ENCODE measurements around the gene MIOX. TPM values are rescaled to one million over a fixed set of nuclear protein-coding genes. Genes with fewer than 3 reads are reported as not detected.
A peak's percentile ranks its signal among the peaks of the same experiment; 100 is the strongest.

MIOX gene
- total and polyA plus RNA-seq, 2 of the 13 experiments (the other 11 are each of a cell fraction or from before 2014, with no cell fraction given) = 1.5 to 2.9 TPM

DNA sequence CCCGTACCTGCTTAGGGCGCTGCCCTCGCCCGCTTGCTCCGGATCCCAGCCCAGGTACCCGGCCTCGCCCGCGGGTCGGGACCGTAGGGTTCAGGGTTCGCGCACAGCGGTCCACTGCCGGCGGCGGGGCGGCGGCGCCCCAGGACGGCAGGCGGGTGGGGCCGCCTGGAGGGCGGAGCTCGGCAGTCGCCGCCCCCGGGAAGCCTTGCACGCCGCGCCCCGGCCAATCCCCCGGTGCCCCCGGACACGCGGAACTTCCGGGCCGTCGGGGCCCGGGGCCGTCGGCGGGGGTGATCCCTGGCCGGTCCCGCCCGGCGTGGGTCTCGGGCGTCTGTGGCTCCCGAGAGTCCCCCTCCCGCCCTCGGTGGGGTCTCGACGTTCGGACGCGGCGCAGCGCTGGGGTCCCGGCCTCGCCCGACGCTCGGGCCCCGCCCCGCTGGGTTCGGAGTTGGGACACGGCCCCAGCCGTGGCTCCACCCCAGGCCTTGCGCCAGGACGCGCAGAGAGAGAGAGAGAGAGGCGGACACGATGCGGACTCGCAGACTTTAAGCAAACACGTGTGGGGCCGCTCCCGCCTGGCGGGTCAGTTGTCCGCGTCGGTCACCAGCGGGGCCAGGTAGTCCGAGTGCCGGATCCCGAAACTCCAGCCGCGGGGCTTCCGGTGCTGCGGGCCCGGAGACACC is 43.4 kb downstream of the MIOX start, which contains the start of gene TYMP (continued):
- no peak for TF ChIP-seq REST (IDR thresholded peaks at IDR 0.05; ENCODE audit: borderline replicate concordance in 1 of 2, low read depth in 1 of 2, low read length in 2 of 2)
- no peak for TF ChIP-seq ZNF350 (CRISPR knock-in tag; IDR thresholded peaks at IDR 0.05; ENCODE audit: borderline replicate concordance, low read depth)
- TF ChIP-seq TSC22D2 (CRISPR knock-in tag; IDR thresholded peaks at IDR 0.05; ENCODE audit: borderline replicate concordance) = peak; percentile 66; the same call in 1 of the 2 replicates
- no peak for TF ChIP-seq ZNF747 (CRISPR knock-in tag; IDR thresholded peaks at IDR 0.05; ENCODE audit: borderline replicate concordance)
- TF ChIP-seq HOXA5 (CRISPR knock-in tag; IDR thresholded peaks at IDR 0.05) = 0 out of 2 replicates have a peak, but pooled peaks have one; percentile 20
- TF ChIP-seq GATA4 (IDR thresholded peaks at IDR 0.05; ENCODE audit: borderline replicate concordance, low read depth) = no peak
- TF ChIP-seq ZNF83 (CRISPR knock-in tag; IDR thresholded peaks at IDR 0.05; ENCODE audit: borderline replicate concordance) = no peak
- TF ChIP-seq GLI4 (CRISPR knock-in tag; IDR thresholded peaks at IDR 0.05; ENCODE audit: borderline replicate concordance) = no peak
- TF ChIP-seq EZH2 (conservative IDR thresholded peaks at IDR 0.05; ENCODE audit: low read depth, low read length) = no peak
- TF ChIP-seq TARDBP (CRISPR knock-in tag; IDR thresholded peaks at IDR 0.05) = peak; percentile 15; the same call in 1 of the 2 replicates
- TF ChIP-seq NONO (IDR thresholded peaks at IDR 0.05) = no peak
- 0 out of 2 replicates have a peak, but pooled peaks have one; percentile 58 for TF ChIP-seq NONO (CRISPR knock-in tag; conservative IDR thresholded peaks at IDR 0.05)
- peak; percentile 70 for TF ChIP-seq KDM2A (CRISPR knock-in tag; IDR thresholded peaks at IDR 0.05; ENCODE audit: borderline replicate concordance, low read depth)
- TF ChIP-seq ZFP1 (CRISPR knock-in tag; IDR thresholded peaks at IDR 0.05) = no peak
- TF ChIP-seq EHMT2 (IDR thresholded peaks at IDR 0.05; ENCODE audit: borderline replicate concordance, low read depth, low read length) = no peak
- TF ChIP-seq, protein P1, sequence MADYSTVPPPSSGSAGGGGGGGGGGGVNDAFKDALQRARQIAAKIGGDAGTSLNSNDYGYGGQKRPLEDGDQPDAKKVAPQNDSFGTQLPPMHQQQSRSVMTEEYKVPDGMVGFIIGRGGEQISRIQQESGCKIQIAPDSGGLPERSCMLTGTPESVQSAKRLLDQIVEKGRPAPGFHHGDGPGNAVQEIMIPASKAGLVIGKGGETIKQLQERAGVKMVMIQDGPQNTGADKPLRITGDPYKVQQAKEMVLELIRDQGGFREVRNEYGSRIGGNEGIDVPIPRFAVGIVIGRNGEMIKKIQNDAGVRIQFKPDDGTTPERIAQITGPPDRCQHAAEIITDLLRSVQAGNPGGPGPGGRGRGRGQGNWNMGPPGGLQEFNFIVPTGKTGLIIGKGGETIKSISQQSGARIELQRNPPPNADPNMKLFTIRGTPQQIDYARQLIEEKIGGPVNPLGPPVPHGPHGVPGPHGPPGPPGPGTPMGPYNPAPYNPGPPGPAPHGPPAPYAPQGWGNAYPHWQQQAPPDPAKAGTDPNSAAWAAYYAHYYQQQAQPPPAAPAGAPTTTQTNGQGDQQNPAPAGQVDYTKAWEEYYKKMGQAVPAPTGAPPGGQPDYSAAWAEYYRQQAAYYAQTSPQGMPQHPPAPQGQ (CRISPR knock-in tag; IDR thresholded peaks at IDR 0.05; ENCODE audit: borderline replicate concordance) = no peak
- 0 out of 2 replicates have a peak, but pooled peaks have one; percentile 77 for TF ChIP-seq ZNF510 (CRISPR knock-in tag; IDR thresholded peaks at IDR 0.05; ENCODE audit: low read depth)
- no peak for TF ChIP-seq U2AF1 (optimal IDR thresholded peaks at IDR 0.05; ENCODE audit: low read depth, low read length)
- TF ChIP-seq THAP8 (CRISPR knock-in tag; IDR thresholded peaks at IDR 0.05; ENCODE audit: borderline replicate concordance) = no peak
- TF ChIP-seq DZIP1 (CRISPR knock-in tag; IDR thresholded peaks at IDR 0.05) = 0 out of 2 replicates have a peak, but pooled peaks have one; percentile 30
